ENCODE results near the gene TSPAN5. TPM values are rescaled to one million over a fixed set of nuclear protein-coding genes. Genes with fewer than 3 reads are reported as not detected.
"Not testable (repeated sequence)": the region's sequence is repeated elsewhere in the genome, so short reads cannot be mapped to it uniquely, and the experiment has no call there.

Gene TSPAN5
- total RNA-seq: 25.0 and 26.3 TPM in 2 replicates
- long read RNA-seq, partial matches to known transcripts: 0 of 11 reads
- long read RNA-seq, other reads (novel, unspliced or antisense): 8 of 11 reads

DNA sequence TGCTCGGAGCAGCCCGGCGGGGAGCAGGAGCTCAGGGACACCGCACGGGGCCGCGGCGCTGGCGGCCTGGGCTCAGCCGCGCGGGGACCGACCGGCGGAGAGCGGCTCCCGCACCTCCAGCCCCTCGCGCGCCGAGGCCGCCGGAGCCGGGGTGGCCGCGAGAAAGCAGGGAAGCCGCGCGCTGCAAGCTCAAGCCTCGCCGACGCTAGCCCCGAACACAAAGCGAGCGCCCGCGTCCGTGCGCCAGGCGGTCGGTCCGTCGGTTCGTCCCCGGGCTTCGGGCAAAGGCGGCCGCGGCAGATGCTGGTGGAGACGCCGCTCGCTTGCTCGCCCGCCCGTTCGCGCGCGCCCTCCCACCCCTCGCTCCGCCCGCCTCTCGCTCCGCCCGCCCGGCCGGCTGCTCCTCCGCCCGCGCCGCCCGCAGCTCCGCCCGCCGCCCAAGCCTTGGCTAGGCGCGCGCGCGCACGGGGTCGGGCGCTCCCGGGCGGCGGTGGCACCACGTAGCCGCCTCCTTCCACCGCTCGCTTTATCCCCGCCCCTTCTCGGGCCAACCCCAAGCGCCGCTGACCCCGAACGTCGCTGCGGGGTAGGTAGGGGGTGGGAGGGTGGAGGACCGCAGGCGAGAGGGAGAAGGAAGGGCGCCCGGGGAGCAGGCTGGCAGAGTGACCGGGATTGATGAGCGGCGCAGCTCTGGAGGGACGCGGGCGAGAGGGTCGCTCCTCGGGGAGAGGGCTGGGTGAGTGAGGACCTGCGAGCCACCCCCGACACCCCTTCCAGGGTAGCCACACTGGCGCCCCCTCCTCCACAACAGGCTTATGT, at the start of gene TSPAN5:
TSS of gene TSPAN5 (minus strand) at position 325 of the 819 bp plus-strand sequence.
- Mint-ChIP-seq H3K27ac (ENCODE audit: unreplicated experiment) (peak within 1 kb of the TSS; percentile 7), H3K9me3 (no peaks in the 10 kb centered on the region), H3K4me3 (peak within 1 kb of the TSS; percentile 94), H3K4me1 (peaks cover 58% of the 10 kb centered on the region), H3K36me3 (ENCODE audit: low read depth) (no peaks in the 10 kb centered on the region), H3K27me3 (ENCODE audit: low read depth) (peaks cover 36% of the 10 kb centered on the region)
- no peak for TF ChIP-seq CTCF (conservative IDR thresholded peaks at IDR 0.05)
- peak; percentile 69 for DNase-seq (ENCODE audit: low read depth, low spot score)

DNA sequence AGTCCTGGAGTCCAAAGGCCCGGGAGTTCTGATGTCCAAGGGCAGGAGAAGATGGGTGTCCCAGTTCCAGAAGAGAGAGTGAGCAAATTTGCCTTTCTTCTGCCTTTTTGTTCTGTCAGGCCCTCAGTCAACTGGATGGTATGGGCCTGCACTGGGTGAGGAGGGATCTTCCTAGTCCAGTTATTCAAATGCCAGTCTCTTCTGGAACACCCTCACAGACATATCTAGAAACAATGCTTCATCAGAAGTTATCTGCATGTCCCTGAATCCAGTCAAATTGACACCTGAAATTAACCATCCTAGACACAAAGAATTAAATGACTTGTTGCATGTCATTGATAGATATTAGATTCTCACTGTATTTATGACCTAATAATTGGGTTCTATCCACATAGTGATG, 48.5 kb upstream of the TSPAN5 start:
- Mint-ChIP-seq H3K4me3 (no peak overlapping the region), H3K36me3 (ENCODE audit: low read depth) (peaks cover 3% of the 10 kb centered on the region), H3K9me3 (peaks cover 14% of the 10 kb centered on the region), H3K27ac (ENCODE audit: unreplicated experiment) (no peak overlapping the region), H3K4me1 (no peaks in the 10 kb centered on the region), H3K27me3 (ENCODE audit: low read depth) (no peaks in the 10 kb centered on the region)
- no peak for DNase-seq (ENCODE audit: low read depth, low spot score)
- no peak for TF ChIP-seq CTCF (conservative IDR thresholded peaks at IDR 0.05)

GRCh38 chr4:98706200-98706813, 47.9 kb upstream of the TSPAN5 start:
- no peak overlapping the region for H3K4me3 Mint-ChIP-seq
- no peak overlapping the region for H3K27ac Mint-ChIP-seq (ENCODE audit: unreplicated experiment)
- peaks cover 4% of the 10 kb centered on the region for H3K36me3 Mint-ChIP-seq (ENCODE audit: low read depth)
- no peak for TF ChIP-seq CTCF (conservative IDR thresholded peaks at IDR 0.05)
- H3K27me3 Mint-ChIP-seq (ENCODE audit: low read depth): no peaks in the 10 kb centered on the region
- no peaks in the 10 kb centered on the region for H3K4me1 Mint-ChIP-seq
- DNase-seq (ENCODE audit: low read depth, low spot score): no peak
- peaks cover 15% of the 10 kb centered on the region for H3K9me3 Mint-ChIP-seq

DNA sequence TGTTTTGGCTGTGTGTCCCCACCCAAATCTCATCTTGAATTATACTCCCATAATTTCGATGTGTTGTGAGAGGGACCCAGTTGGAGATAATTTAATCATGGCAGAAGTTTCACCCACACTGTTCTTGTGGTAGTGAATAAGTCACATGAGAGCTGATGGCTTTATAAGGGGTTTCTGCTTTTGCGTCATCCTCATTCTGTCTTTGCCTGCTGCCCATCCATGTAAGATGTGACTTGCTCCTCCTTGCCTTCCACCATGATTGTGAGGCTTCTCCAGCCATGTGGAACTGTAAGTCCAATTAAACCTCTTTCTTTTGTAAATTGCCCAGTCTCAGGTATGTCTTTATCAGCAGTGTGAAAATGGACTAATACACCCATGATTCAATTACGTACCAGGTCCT, 47.2 kb upstream of the TSPAN5 start:
- not testable (repeated sequence) for H3K27ac Mint-ChIP-seq (ENCODE audit: unreplicated experiment); H3K36me3 Mint-ChIP-seq (ENCODE audit: low read depth); DNase-seq (ENCODE audit: low read depth, low spot score); H3K27me3 Mint-ChIP-seq (ENCODE audit: low read depth); H3K4me1 Mint-ChIP-seq; H3K4me3 Mint-ChIP-seq
- peaks cover 16% of the 10 kb centered on the region for H3K9me3 Mint-ChIP-seq

DNA sequence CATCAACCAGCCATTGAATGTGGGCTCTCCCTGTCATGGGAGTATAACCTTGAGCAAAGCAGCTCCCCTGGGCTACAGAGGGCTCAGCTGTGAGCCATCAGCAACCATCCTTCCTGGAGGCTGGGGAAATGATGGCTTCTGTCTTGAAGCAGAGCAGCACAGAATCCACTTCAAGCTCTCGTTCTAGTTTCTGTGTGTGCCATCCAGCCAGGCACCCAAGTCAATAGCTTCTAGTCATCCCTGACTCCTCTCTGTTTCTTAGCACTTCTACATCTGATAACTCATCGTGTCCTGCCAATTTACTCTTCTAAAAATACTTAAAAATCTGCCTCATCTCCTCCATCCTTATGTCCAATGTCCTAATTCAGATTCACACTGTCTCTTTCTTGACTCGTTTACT, 42.2 kb upstream of the TSPAN5 start:
- no peak for TF ChIP-seq CTCF (conservative IDR thresholded peaks at IDR 0.05)
- H3K4me3 Mint-ChIP-seq: no peak overlapping the region
- peaks cover 5% of the 10 kb centered on the region for H3K36me3 Mint-ChIP-seq (ENCODE audit: low read depth)
- H3K4me1 Mint-ChIP-seq: no peaks in the 10 kb centered on the region
- DNase-seq (ENCODE audit: low read depth, low spot score): no peak
- H3K27me3 Mint-ChIP-seq (ENCODE audit: low read depth): no peaks in the 10 kb centered on the region
- H3K27ac Mint-ChIP-seq (ENCODE audit: unreplicated experiment): no peak overlapping the region
- H3K9me3 Mint-ChIP-seq: peaks cover 26% of the 10 kb centered on the region

- peaks cover under 1% of the 10 kb centered on the region for H3K4me1 Mint-ChIP-seq
- DNase-seq (ENCODE audit: low read depth, low spot score): no peak
- no peak for TF ChIP-seq CTCF (conservative IDR thresholded peaks at IDR 0.05)
- no peak overlapping the region for H3K4me3 Mint-ChIP-seq
- H3K9me3 Mint-ChIP-seq: peaks cover 9% of the 10 kb centered on the region
- no peaks in the 10 kb centered on the region for H3K27me3 Mint-ChIP-seq (ENCODE audit: low read depth)
- no peak overlapping the region for H3K27ac Mint-ChIP-seq (ENCODE audit: unreplicated experiment)
- H3K36me3 Mint-ChIP-seq (ENCODE audit: low read depth): no peaks in the 10 kb centered on the region
Measured at GRCh38 chr4:98694076-98694475, 35.7 kb upstream of the TSPAN5 start.
